MM.1S (cell line): Measurements from ENCODE around the gene CATSPERD.

Experiments used
- DNase-seq: peaks from one replicate; pipeline ENCODE4 v3.0.0-alpha.2; 2015
- H2AFZ ChIP-seq: fragments of 300-600 bp; sonication (generic); 2 replicates; pipeline ENCODE4 v1.6.0; 2016; ENCODE audit warnings: antibody characterized with exemption, low read length
- H3F3A ChIP-seq: fragments of 300-600 bp; sonication (generic); 2 replicates; pipeline ENCODE4 v1.6.1; 2016; ENCODE audit warnings: mild to moderate bottlenecking, antibody characterized with exemption, low read length, moderate library complexity, mixed read lengths; ENCODE audit not compliant: insufficient read depth
- H3K27ac ChIP-seq: fragments of 300-600 bp; sonication (generic); 2 replicates; pipeline ENCODE4 v1.5.1; 2016; ENCODE audit warnings: mild to moderate bottlenecking, low read length
- H3K27me3 ChIP-seq: fragments of 300-600 bp; sonication (generic); replicated peaks from 2 replicates; pipeline ENCODE4 v1.6.0; 2016; ENCODE audit warnings: low read length; ENCODE audit not compliant: insufficient read depth
- H3K36me3 ChIP-seq: fragments of 300-600 bp; sonication (generic); replicated peaks from 2 replicates; pipeline ENCODE4 v1.6.1; 2016; ENCODE audit warnings: mild to moderate bottlenecking, low read length, mixed read lengths; ENCODE audit not compliant: insufficient read depth
- H3K4me1 ChIP-seq: fragments of 300-600 bp; sonication (generic); 2 replicates; pipeline ENCODE4 v1.6.1; 2016; ENCODE audit warnings: low read length, mixed read lengths
- H3K4me2 ChIP-seq: fragments of 300-600 bp; sonication (generic); 2 replicates; pipeline ENCODE4 v1.6.0; 2016; ENCODE audit warnings: low read depth, low read length
- H3K4me3 ChIP-seq: fragments of 300-600 bp; sonication (generic); 2 replicates; pipeline ENCODE4 v1.5.1; 2016; ENCODE audit warnings: low read length, mixed read lengths
- H3K79me2 ChIP-seq: fragments of 300-600 bp; sonication (generic); 2 replicates; pipeline ENCODE4 v1.6.1; 2016; ENCODE audit warnings: mixed run types, low read length, mixed read lengths
- H3K9ac ChIP-seq: fragments of 300-600 bp; sonication (generic); 2 replicates; pipeline ENCODE4 v1.6.1; 2016; ENCODE audit warnings: low read length, mixed read lengths
- H3K9me2 ChIP-seq: fragments of 300-600 bp; sonication (generic); replicated peaks from 2 replicates; pipeline ENCODE4 v1.6.1; 2016; ENCODE audit warnings: mild to moderate bottlenecking, low read length, mixed read lengths; ENCODE audit not compliant: insufficient read depth
- H3K9me3 ChIP-seq: fragments of 300-600 bp; sonication (generic); replicated peaks from 2 replicates; pipeline ENCODE4 v1.6.1; 2016; ENCODE audit warnings: mild to moderate bottlenecking, low read length, mixed read lengths; ENCODE audit not compliant: insufficient read depth
- H4K20me1 ChIP-seq: fragments of 300-600 bp; sonication (generic); 2 replicates; pipeline ENCODE4 v1.6.1; 2016; ENCODE audit warnings: mild to moderate bottlenecking, low read length, moderate library complexity, mixed read lengths; ENCODE audit not compliant: insufficient read depth
- EZH2 ChIP-seq: fragments of 300-600 bp; sonication (generic); optimal IDR thresholded peaks from 2 replicates; pipeline ENCODE3; 2017; ENCODE audit warnings: low read depth, mild to moderate bottlenecking, antibody characterized with exemption, low read length, mixed read lengths
- EZH2phosphoT487 ChIP-seq: fragments of 300-600 bp; sonication (generic); IDR thresholded peaks from 2 replicates; pipeline ENCODE4 v1.6.1; 2018; ENCODE audit warnings: antibody characterized with exemption, low read length
- TF ChIP-seq, protein P1 (sequence below): fragments of 300-600 bp; sonication (generic); IDR thresholded peaks from 2 replicates; pipeline ENCODE4 v1.5.1; 2016; ENCODE audit warnings: antibody characterized with exemption, low read length, mixed read lengths

Gene CATSPERD

GRCh38 chr19:5782945-5783919 is 62.8 kb downstream of the CATSPERD start:
- Histone ChIP-seq H3K9me3 (no peaks in the 10 kb centered on the region), H3K4me1 (no peaks in the 10 kb centered on the region), H3F3A (no peaks in the 10 kb centered on the region), H3K4me3 (no peak overlapping the region), H3K9ac (no peak overlapping the region), H3K4me2 (no peak overlapping the region), H3K79me2 (no peaks in the 10 kb centered on the region), H3K9me2 (no peaks in the 10 kb centered on the region), H3K27ac (no peak overlapping the region), H4K20me1 (no peaks in the 10 kb centered on the region), H3K27me3 (peaks cover 78% of the 10 kb centered on the region), H2AFZ (no peak overlapping the region), H3K36me3 (no peaks in the 10 kb centered on the region)
- no peak for DNase-seq
- TF ChIP-seq EZH2phosphoT487: no peak
- no peak for TF ChIP-seq EZH2
- TF ChIP-seq, protein P1, sequence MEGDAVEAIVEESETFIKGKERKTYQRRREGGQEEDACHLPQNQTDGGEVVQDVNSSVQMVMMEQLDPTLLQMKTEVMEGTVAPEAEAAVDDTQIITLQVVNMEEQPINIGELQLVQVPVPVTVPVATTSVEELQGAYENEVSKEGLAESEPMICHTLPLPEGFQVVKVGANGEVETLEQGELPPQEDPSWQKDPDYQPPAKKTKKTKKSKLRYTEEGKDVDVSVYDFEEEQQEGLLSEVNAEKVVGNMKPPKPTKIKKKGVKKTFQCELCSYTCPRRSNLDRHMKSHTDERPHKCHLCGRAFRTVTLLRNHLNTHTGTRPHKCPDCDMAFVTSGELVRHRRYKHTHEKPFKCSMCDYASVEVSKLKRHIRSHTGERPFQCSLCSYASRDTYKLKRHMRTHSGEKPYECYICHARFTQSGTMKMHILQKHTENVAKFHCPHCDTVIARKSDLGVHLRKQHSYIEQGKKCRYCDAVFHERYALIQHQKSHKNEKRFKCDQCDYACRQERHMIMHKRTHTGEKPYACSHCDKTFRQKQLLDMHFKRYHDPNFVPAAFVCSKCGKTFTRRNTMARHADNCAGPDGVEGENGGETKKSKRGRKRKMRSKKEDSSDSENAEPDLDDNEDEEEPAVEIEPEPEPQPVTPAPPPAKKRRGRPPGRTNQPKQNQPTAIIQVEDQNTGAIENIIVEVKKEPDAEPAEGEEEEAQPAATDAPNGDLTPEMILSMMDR: no peak

- Histone ChIP-seq H3K4me1 (no peaks in the 10 kb centered on the region), H2AFZ (no peak within 1 kb of the TSS), H3F3A (no peaks in the 10 kb centered on the region), H3K79me2 (peaks cover 8% of the 10 kb centered on the region), H3K4me2 (no peak within 1 kb of the TSS), H3K27ac (no peak within 1 kb of the TSS), H4K20me1 (no peaks in the 10 kb centered on the region), H3K9me2 (no peaks in the 10 kb centered on the region), H3K27me3 (peaks cover 65% of the 10 kb centered on the region), H3K9ac (no peak within 1 kb of the TSS), H3K4me3 (no peak within 1 kb of the TSS), H3K9me3 (no peaks in the 10 kb centered on the region), H3K36me3 (no peaks in the 10 kb centered on the region)
- TF ChIP-seq, protein P1: no peak
- TF ChIP-seq EZH2phosphoT487: no peak
- no peak for TF ChIP-seq EZH2
- no peak for DNase-seq
Observed at GRCh38 chr19:5784581-5785147, 64.2 kb downstream of the CATSPERD start, which contains the start of gene PRR22. Gene PRR22 (minus strand): TSS chr19:5784746. CDS start chr19:5784660, 86 bp downstream.

GRCh38 chr19:5785423-5785822 is 65.0 kb downstream of the CATSPERD start:
- TF ChIP-seq EZH2 (no peak), EZH2phosphoT487 (no peak)
- TF ChIP-seq, protein P1: no peak
- DNase-seq: no peak
- Histone ChIP-seq H3K79me2 (peaks cover 16% of the 10 kb centered on the region), H3K4me2 (no peak overlapping the region), H3K27me3 (peaks cover 61% of the 10 kb centered on the region), H3K9me2 (no peaks in the 10 kb centered on the region), H3K4me3 (no peak overlapping the region), H4K20me1 (no peaks in the 10 kb centered on the region), H3K36me3 (no peaks in the 10 kb centered on the region), H3K4me1 (no peaks in the 10 kb centered on the region; the same call in 1 of the 2 replicates), H3K27ac (no peak overlapping the region), H3F3A (no peaks in the 10 kb centered on the region), H2AFZ (no peak overlapping the region), H3K9ac (no peak overlapping the region), H3K9me3 (no peaks in the 10 kb centered on the region)
